Neural cell (in vitro differentiated cells): ENCODE measurements around the gene SERPINB8. TPM values are rescaled to one million over a fixed set of nuclear protein-coding genes. Genes with fewer than 3 reads are reported as not detected.

Experiments used
- H2AFZ ChIP-seq: fragments of 200-600, 300-800 bp; sonication (generic), shearing (Covaris generic); 2 replicates; pipeline ENCODE4 v1.6.0; 2014; ENCODE audit warnings: low read depth, mild to moderate bottlenecking, antibody characterized with exemption, low read length, moderate library complexity
- H3F3A ChIP-seq: fragments of 200-600 bp; shearing (Covaris generic); 2 replicates; pipeline ENCODE4 v1.6.1; 2016; ENCODE audit warnings: mild to moderate bottlenecking, moderate library complexity, mixed read lengths, antibody characterized with exemption, low read length; ENCODE audit not compliant: insufficient read depth, poor library complexity, severe bottlenecking
- H3K27ac ChIP-seq: fragments of 200-600, 300-800 bp; sonication (generic), shearing (Covaris generic); 2 replicates; pipeline ENCODE4 v1.5.1; 2014; ENCODE audit warnings: mild to moderate bottlenecking, low read length, moderate library complexity
- H3K27me3 ChIP-seq: fragments of 300-800, 200-600 bp; sonication (generic), shearing (Covaris generic); 2 replicates; pipeline ENCODE4 v1.6.0; 2014; ENCODE audit warnings: mild to moderate bottlenecking, low read depth, low read length, moderate library complexity; ENCODE audit not compliant: insufficient read depth
- H3K36me3 ChIP-seq: fragments of 300-800, 200-600 bp; sonication (generic), shearing (Covaris generic); 2 replicates; pipeline ENCODE4 v1.5.1; 2014; ENCODE audit warnings: mild to moderate bottlenecking, antibody characterized with exemption, low read length, moderate library complexity; ENCODE audit not compliant: insufficient read depth
- H3K4me2 ChIP-seq: fragments of 300-800, 200-600 bp; sonication (generic), shearing (Covaris generic); 2 replicates; pipeline ENCODE4 v1.6.0; 2014; ENCODE audit warnings: mild to moderate bottlenecking, low read length
- H3K4me3 ChIP-seq: fragments of 300-800, 200-600 bp; sonication (generic), shearing (Covaris generic); 2 replicates; pipeline ENCODE4 v1.5.1; 2014; ENCODE audit warnings: mild to moderate bottlenecking, low read length, moderate library complexity
- H3K79me2 ChIP-seq: fragments of 200-600 bp; shearing (Covaris generic); replicated peaks from 2 replicates; pipeline ENCODE4 v1.6.0; 2014; ENCODE audit warnings: mild to moderate bottlenecking, low read length, moderate library complexity; ENCODE audit not compliant: insufficient read depth
- H3K9ac ChIP-seq: fragments of 300-800, 200-600 bp; sonication (generic), shearing (Covaris generic); 2 replicates; pipeline ENCODE4 v1.6.1; 2016; ENCODE audit warnings: mild to moderate bottlenecking, low read length, mixed read lengths
- H3K9me2 ChIP-seq: fragments of 200-600 bp; shearing (Covaris generic); 2 replicates; pipeline ENCODE4 v1.6.1; 2016; ENCODE audit warnings: mild to moderate bottlenecking, low read length, mixed read lengths; ENCODE audit not compliant: insufficient read depth
- H3K9me3 ChIP-seq: fragments of 200-600, 300-800 bp; sonication (generic), shearing (Covaris generic); 2 replicates; pipeline ENCODE4 v1.6.1; 2016; ENCODE audit warnings: mild to moderate bottlenecking, mixed run types, low read length, moderate library complexity, mixed read lengths
- H4K20me1 ChIP-seq: fragments of 200-600 bp; shearing (Covaris generic); 2 replicates; pipeline ENCODE4 v1.6.1; 2016; ENCODE audit warnings: mild to moderate bottlenecking, mixed run types; ENCODE audit not compliant: insufficient read depth
- EP300 ChIP-seq: fragments of 450-650 bp; conservative IDR thresholded peaks from 2 replicates; pipeline ENCODE4 v1.6.1; 2014; ENCODE audit warnings: antibody characterized with exemption, mild to moderate bottlenecking, moderate library complexity; ENCODE audit not compliant: poor library complexity, severe bottlenecking
- EZH2 ChIP-seq: fragments of 200-600, 300-800 bp; shearing (Covaris generic), sonication (generic); IDR thresholded peaks from 2 replicates; pipeline ENCODE4 v1.6.1; 2014; ENCODE audit warnings: antibody characterized with exemption, low read length, borderline replicate concordance, mild to moderate bottlenecking; ENCODE audit not compliant: insufficient read depth, poor library complexity, severe bottlenecking
- MXI1 ChIP-seq: fragments of 450-650 bp; conservative IDR thresholded peaks from 2 replicates; pipeline ENCODE4 v1.6.1; 2014; ENCODE audit warnings: antibody characterized with exemption, mild to moderate bottlenecking; ENCODE audit not compliant: poor library complexity, severe bottlenecking
- POLR2AphosphoS5 ChIP-seq: IDR thresholded peaks from 2 replicates; pipeline ENCODE4 v1.6.1; 2012
- RAD21 ChIP-seq: fragments of 450-650 bp; conservative IDR thresholded peaks from 2 replicates; pipeline ENCODE4 v1.6.1; 2014; ENCODE audit warnings: antibody characterized with exemption, mild to moderate bottlenecking, moderate library complexity
- SMC3 ChIP-seq: fragments of 450-650 bp; conservative IDR thresholded peaks from 2 replicates; pipeline ENCODE4 v1.6.1; 2014; ENCODE audit warnings: antibody characterized with exemption, mild to moderate bottlenecking, moderate library complexity; ENCODE audit not compliant: poor library complexity
- TAF1 ChIP-seq: IDR thresholded peaks from 2 replicates; pipeline ENCODE4 v1.6.1; 2012; ENCODE audit warnings: low read depth
- polyA plus RNA-seq: library from polyadenylated mRNA; depleted of rRNA; stranded (reverse); fragments of >200 nt; gene quantifications from 2 replicates; pipeline ENCODE4 v1.2.3, GENCODE V29; 2014
- TF ChIP-seq, protein P1 (sequence below): fragments of 450-650 bp; IDR thresholded peaks from 2 replicates; pipeline ENCODE4 v1.5.1; 2014; ENCODE audit warnings: antibody characterized with exemption, mild to moderate bottlenecking, moderate library complexity; ENCODE audit not compliant: poor library complexity, severe bottlenecking
- TF ChIP-seq, protein P2 (sequence below): IDR thresholded peaks from 2 replicates; pipeline ENCODE4 v1.6.1; 2012; ENCODE audit warnings: borderline replicate concordance

The SERPINB8 gene
- polyA plus RNA-seq, 1 donor from 2014 or later: 2.0 TPM

DNA sequence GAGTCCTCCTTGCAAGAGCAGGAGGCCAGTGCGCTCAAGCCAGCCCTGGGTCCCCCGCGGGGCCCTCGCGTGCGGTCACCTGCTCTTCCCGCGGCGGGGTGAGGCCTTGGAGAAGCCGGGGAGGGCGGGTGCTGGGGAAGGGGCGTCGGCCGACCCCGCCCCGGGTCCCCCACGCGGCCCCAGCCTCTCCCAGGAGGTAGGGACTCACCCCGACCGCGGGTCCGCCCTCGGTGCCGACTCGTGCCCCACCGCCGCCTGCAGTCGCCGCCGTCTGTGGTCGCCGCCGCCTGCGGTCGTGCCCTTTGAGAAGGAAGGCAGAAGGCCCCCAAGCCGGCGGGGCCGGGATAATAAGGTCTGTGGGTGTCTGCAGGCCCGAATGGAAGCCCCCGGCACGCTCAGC lies 32.7 kb downstream of the SERPINB8 start:
- no peak overlapping the region for H2AFZ ChIP-seq
- H3K9me3 ChIP-seq: no peaks in the 10 kb centered on the region
- TF ChIP-seq SMC3: no peak
- TF ChIP-seq, protein P1, sequence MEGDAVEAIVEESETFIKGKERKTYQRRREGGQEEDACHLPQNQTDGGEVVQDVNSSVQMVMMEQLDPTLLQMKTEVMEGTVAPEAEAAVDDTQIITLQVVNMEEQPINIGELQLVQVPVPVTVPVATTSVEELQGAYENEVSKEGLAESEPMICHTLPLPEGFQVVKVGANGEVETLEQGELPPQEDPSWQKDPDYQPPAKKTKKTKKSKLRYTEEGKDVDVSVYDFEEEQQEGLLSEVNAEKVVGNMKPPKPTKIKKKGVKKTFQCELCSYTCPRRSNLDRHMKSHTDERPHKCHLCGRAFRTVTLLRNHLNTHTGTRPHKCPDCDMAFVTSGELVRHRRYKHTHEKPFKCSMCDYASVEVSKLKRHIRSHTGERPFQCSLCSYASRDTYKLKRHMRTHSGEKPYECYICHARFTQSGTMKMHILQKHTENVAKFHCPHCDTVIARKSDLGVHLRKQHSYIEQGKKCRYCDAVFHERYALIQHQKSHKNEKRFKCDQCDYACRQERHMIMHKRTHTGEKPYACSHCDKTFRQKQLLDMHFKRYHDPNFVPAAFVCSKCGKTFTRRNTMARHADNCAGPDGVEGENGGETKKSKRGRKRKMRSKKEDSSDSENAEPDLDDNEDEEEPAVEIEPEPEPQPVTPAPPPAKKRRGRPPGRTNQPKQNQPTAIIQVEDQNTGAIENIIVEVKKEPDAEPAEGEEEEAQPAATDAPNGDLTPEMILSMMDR: no peak
- TF ChIP-seq EP300: no peak
- TF ChIP-seq POLR2AphosphoS5: no peak
- TF ChIP-seq MXI1: no peak
- TF ChIP-seq TAF1: no peak
- TF ChIP-seq EZH2: no peak
- TF ChIP-seq, protein P2, sequence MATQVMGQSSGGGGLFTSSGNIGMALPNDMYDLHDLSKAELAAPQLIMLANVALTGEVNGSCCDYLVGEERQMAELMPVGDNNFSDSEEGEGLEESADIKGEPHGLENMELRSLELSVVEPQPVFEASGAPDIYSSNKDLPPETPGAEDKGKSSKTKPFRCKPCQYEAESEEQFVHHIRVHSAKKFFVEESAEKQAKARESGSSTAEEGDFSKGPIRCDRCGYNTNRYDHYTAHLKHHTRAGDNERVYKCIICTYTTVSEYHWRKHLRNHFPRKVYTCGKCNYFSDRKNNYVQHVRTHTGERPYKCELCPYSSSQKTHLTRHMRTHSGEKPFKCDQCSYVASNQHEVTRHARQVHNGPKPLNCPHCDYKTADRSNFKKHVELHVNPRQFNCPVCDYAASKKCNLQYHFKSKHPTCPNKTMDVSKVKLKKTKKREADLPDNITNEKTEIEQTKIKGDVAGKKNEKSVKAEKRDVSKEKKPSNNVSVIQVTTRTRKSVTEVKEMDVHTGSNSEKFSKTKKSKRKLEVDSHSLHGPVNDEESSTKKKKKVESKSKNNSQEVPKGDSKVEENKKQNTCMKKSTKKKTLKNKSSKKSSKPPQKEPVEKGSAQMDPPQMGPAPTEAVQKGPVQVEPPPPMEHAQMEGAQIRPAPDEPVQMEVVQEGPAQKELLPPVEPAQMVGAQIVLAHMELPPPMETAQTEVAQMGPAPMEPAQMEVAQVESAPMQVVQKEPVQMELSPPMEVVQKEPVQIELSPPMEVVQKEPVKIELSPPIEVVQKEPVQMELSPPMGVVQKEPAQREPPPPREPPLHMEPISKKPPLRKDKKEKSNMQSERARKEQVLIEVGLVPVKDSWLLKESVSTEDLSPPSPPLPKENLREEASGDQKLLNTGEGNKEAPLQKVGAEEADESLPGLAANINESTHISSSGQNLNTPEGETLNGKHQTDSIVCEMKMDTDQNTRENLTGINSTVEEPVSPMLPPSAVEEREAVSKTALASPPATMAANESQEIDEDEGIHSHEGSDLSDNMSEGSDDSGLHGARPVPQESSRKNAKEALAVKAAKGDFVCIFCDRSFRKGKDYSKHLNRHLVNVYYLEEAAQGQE: no peak
- TF ChIP-seq RAD21: no peak
- no peak overlapping the region for H3K4me2 ChIP-seq
- H3K27ac ChIP-seq: no peak overlapping the region
- H3K36me3 ChIP-seq: no peaks in the 10 kb centered on the region
- H3K4me3 ChIP-seq: no peak overlapping the region
- no peaks in the 10 kb centered on the region for H4K20me1 ChIP-seq
- no peaks in the 10 kb centered on the region for H3K27me3 ChIP-seq
- no peaks in the 10 kb centered on the region for H3K79me2 ChIP-seq
- H3K9ac ChIP-seq: no peak overlapping the region
- H3K9me2 ChIP-seq: no peaks in the 10 kb centered on the region
- H3F3A ChIP-seq: no peaks in the 10 kb centered on the region

DNA sequence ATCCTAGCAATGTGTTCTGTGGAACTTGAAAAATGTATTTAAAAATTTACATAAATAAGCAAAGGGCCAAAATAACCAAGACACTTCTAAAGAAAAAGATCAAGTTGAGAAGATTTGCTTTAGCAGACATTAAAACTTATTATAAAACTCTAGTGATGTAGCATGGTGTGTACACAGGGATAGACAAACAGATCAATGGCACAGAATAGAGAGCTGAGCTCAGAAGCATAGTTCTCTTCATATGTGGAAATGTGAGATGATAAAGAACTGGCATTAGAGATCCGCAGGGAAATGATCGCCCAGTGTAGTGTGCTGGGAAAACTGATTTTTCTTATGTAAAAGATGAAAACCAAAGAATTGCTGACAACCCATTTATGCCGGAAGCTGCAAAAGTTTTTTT lies 39.4 kb downstream of the SERPINB8 start:
- no peak overlapping the region for H3K9ac ChIP-seq
- H3K4me3 ChIP-seq: no peak overlapping the region
- no peaks in the 10 kb centered on the region for H4K20me1 ChIP-seq
- no peaks in the 10 kb centered on the region for H3K27me3 ChIP-seq
- no peak overlapping the region for H3K4me2 ChIP-seq
- H3K27ac ChIP-seq: no peak overlapping the region
- no peaks in the 10 kb centered on the region for H3K36me3 ChIP-seq
- no peaks in the 10 kb centered on the region for H3F3A ChIP-seq
- no peak overlapping the region for H2AFZ ChIP-seq
- H3K79me2 ChIP-seq: no peaks in the 10 kb centered on the region
- no peaks in the 10 kb centered on the region for H3K9me2 ChIP-seq
- H3K9me3 ChIP-seq: no peaks in the 10 kb centered on the region
- TF ChIP-seq EP300 (no peak), SMC3 (no peak), RAD21 (no peak), MXI1 (no peak), EZH2 (no peak), POLR2AphosphoS5 (no peak), TAF1 (no peak)
- TF ChIP-seq, protein P1: no peak
- TF ChIP-seq, protein P2: no peak
